Renal cortex interstitium (tissue), 15 donors: ENCODE measurements around the gene ZNF354B. TPM values are rescaled to one million over a fixed set of nuclear protein-coding genes. Genes with fewer than 3 reads are reported as not detected.
"Not testable (repeated sequence)": the region's sequence is repeated elsewhere in the genome, so short reads cannot be mapped to it uniquely, and the experiment has no call there.

Experiments used
- DNase-seq, 11 donors: peaks; one replicate each; pipeline ENCODE4 v3.0.0-alpha.2; 2013; ENCODE audit warnings: low read depth in 9 of 11, low spot score in 4 of 11; ENCODE audit errors: extremely low read depth in 1 of 11
- long read RNA-seq, 16 experiments: transcript quantifications; one replicate each; lab custom pipeline, GENCODE V29; 2026
- polyA plus RNA-seq, 3 donors: library from polyadenylated mRNA; unstranded; fragments of 120-200 nt; gene quantifications; one replicate each; pipeline ENCODE4 v1.2.1, GENCODE V29; 2013; ENCODE audit not compliant: insufficient read length in 3 of 3

Gene ZNF354B
- 10 to 100 TPM; 22.6 to 34.2 (median 24.0) TPM for polyA plus RNA-seq
- long read RNA-seq, donor 1, partial matches to known transcripts = 0 of 4 reads
- long read RNA-seq, donor 1, other reads (novel, unspliced or antisense) = 0 of 4 reads
- long read RNA-seq, donor 2, partial matches to known transcripts = 0 of 4 reads
- long read RNA-seq, donor 2, other reads (novel, unspliced or antisense) = 0 of 4 reads
- long read RNA-seq, donor 3, transcript ZNF354B-201 (5 exons, 2,802 nt) = major isoform, 5 of 9 reads
- long read RNA-seq, donor 3, partial matches to known transcripts = 0 of 9 reads
- long read RNA-seq, donor 3, other reads (novel, unspliced or antisense) = 0 of 9 reads
- long read RNA-seq, donor 4, partial matches to known transcripts = 0 of 6 reads
- long read RNA-seq, donor 4, other reads (novel, unspliced or antisense) = 0 of 6 reads
- long read RNA-seq, donor 5 = 0 reads
- long read RNA-seq, donor 6, partial matches to known transcripts = 0 of 4 reads
- long read RNA-seq, donor 6, other reads (novel, unspliced or antisense) = 0 of 4 reads
- long read RNA-seq, donor 7, partial matches to known transcripts = 0 of 4 reads
- long read RNA-seq, donor 7, other reads (novel, unspliced or antisense) = 0 of 4 reads
- long read RNA-seq, donor 8 = 0 reads
- long read RNA-seq, donor 9, partial matches to known transcripts = 0 of 5 reads
- long read RNA-seq, donor 9, other reads (novel, unspliced or antisense) = 0 of 5 reads
- long read RNA-seq, donor 10, partial matches to known transcripts = 0 of 5 reads
- long read RNA-seq, donor 10, other reads (novel, unspliced or antisense) = 0 of 5 reads
- long read RNA-seq, donor 11, partial matches to known transcripts = 0 of 3 reads
- long read RNA-seq, donor 11, other reads (novel, unspliced or antisense) = 0 of 3 reads
- long read RNA-seq, donor 12, partial matches to known transcripts = 0 of 1 reads
- long read RNA-seq, donor 12, other reads (novel, unspliced or antisense) = 0 of 1 reads
- long read RNA-seq, donor 13 = 0 reads
- long read RNA-seq, donor 14, partial matches to known transcripts = 0 of 1 reads
- long read RNA-seq, donor 14, other reads (novel, unspliced or antisense) = 0 of 1 reads
- long read RNA-seq, donor 15 = 0 reads
- long read RNA-seq, donor 16, partial matches to known transcripts = 7 of 21 reads
- long read RNA-seq, donor 16, other reads (novel, unspliced or antisense) = 6 of 21 reads

DNA sequence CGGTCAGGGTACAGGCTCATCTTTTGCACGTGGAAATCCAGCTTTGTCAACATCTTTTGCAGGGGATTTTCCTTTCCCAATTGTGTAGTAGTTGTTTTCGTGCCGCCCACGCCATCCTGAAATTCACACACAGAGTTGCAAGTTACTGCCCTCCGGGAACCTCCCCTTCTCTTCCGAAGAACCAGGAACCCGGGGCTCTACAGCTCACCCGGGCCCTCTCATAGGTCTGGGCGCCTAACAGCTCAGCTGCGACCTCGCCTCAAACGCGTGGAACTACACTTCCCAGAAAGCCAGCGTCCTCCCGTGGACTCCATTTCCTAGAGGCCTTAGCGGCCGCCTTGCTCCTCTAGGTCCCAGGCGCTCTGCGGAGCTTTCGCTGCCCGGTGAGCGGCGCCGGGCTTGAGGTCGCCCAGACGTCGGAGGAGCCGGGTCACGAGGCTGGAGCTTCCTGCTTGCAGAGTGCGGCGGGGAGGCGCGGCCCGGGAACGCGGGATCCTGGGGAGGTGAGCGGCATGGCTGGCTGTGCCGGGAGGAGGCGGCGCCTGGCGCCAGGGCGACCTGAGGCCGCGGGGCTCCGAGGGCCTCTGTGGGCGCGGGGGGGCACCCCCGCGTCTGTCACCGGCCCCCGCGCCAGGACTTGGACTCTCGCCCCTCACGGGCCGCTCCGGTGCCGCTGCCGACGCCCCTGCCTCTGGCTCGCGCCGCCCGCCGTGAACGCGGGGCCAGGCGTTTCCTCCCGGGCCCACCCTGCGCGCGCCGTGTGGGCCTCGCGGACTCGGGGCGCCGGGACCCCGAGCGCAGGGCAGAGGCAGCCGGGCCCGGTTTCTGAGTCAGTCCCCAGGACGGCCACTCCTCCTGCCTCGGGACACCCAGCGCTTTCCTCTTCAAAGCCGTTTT is at the start of gene ZNF354B:
Gene ZNF354B (plus strand): TSS at position 329 of the 897 bp plus-strand sequence. CDS start 1,095 bp downstream, outside the sequence.
- DNase-seq = peak; percentile 76 to 92 (median 85)

GRCh38 chr5:178817506-178817905 is 42.2 kb upstream of the ZNF354B start:
- DNase-seq = no peak

- no peak for DNase-seq
These were observed 41.7 kb upstream of the ZNF354B start for GRCh38 chr5:178818094-178818493.

- no peak for DNase-seq
These were observed 39.8 kb upstream of the ZNF354B start for GRCh38 chr5:178820001-178820400.

- DNase-seq = no peak
These were observed 34.3 kb upstream of the ZNF354B start for GRCh38 chr5:178825444-178825843.

- no peak for DNase-seq
These were observed 33.5 kb upstream of the ZNF354B start for GRCh38 chr5:178826216-178826615.

DNA sequence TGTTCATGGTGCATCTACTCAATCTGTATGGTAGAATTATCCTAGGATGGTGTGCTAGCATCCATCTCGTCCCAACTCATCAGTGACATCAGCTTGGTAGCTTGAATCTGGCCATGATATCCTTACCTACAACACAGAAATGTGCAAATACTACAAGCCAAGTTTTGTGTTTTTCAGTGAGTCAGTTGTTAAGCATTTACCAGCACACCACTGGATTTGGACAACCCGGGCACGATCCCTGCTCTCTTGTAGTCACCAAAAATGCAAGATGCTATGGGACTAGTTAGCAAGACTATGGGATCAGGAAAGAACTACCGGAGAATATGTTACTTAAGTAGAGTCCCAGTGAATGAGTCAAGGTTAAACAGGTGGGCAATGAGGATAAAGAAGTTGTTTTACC is 32.1 kb upstream of the ZNF354B start:
- DNase-seq = no peak

- no peak for DNase-seq
These were observed 28.7 kb upstream of the ZNF354B start for GRCh38 chr5:178831049-178831448.

DNA sequence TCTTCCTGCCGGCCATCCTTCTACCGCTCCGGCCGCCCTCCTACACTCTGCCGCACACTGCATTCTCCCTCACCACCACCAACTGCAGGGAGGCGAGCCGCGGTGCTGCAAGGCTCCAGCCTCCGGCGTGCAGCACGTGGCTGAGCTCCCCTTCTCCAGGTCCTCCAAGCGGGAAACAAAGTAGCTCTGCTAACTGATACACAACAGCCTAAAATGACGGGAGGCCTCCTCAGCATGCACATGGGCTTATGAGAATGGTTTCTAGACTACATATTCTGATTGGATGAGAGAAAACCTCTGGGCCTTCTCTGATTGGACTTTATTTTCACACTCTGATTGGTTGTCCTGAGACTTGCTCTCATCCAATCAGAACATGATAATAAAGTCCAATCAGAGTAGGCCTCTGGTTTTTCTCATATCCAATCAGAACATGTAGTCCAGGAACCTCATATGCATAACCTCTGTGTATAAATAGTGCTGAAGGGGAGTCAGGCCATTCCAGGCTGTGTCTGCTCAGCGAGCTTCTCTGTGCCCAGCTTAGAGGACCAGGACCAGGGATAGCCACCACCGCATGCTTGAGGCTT is 27.0 kb upstream of the ZNF354B start:
- DNase-seq = no peak

GRCh38 chr5:178836628-178837027 is 23.1 kb upstream of the ZNF354B start:
- no peak for DNase-seq

GRCh38 chr5:178838695-178839318 is 20.9 kb upstream of the ZNF354B start:
- not testable (repeated sequence) for DNase-seq

DNA sequence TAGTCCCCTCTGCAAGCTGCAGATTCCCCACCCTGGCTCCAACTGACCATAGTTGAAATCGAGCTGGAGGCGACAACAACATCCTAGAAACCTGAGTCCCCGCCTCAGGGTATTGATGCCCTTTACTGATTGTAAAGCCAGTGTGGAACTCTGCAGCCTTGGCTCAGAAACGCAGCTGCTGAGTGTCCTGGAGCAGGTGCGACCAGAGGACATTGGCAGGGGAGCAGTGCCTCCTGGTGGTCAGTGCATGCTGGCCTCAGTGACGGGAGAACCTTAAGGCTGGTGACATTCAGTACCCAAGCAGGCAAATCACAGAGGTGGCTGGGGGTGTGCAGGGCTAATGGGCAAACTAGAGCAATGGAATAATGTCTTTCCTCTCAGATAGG is 20.4 kb upstream of the ZNF354B start:
- peak; percentile 19 to 64 (median 46) for DNase-seq

DNA sequence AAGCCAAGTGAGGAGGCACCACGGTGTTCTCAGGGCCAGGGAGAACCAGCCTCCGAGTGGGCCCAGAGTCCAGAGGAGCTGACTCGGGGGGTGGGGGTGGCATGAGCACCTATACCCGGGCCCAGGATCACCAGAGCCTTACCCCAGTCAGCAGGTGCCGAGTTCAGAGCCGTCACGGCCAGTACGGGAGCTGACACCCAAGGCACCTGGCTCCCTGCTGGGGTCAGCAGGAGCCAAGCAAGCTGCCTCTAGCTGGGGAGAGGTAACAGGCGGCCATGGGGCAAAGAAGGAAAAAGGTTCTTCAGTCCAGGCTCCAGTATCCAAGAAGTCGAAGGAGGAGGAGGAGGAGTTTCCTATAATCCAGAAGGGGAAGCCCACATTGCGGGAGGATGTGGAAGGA is 19.4 kb upstream of the ZNF354B start:
- not testable (repeated sequence) for DNase-seq

DNA sequence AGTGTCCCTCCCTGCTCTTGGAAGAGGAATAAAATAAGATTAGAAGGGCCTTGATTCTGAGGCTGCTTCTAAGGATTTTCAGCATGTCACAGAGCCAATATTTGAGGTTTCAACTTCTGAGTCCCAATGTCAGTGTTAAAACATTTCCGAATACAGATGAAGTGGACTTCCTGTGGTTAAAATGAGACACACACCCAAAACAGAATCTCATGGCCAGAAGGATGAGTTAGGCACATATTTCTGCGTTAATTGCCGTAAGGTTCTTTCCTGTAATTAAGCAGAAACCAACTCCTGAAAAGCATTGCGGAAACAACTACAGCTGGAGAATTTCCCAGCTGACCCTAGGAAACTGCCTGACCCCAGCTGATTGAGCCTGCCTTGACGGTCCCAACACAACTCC is 10.4 kb upstream of the ZNF354B start:
- no peak for DNase-seq

- no peak for DNase-seq
These were observed 7.8 kb upstream of the ZNF354B start for GRCh38 chr5:178851951-178852350.

DNA sequence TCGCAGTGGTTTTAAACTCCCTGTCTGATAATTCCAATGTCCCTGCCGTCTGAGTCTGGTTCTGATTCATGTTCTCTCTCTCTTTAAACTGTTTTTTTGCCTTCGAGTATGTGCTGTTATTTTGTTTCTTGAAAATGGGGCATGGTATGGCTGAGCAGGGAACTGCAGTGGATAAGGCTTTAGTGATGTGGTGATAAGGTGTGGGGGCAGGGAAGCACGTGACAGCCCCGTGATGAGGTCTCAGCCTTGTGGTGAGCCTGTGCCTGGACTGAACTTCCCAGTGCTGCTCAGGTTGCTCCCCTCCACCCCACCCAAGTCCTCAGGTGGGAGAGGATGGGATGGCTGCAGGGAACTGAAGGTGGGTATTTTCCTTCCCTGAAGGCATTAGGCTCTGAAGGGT is 5.5 kb upstream of the ZNF354B start:
- no peak for DNase-seq

DNA sequence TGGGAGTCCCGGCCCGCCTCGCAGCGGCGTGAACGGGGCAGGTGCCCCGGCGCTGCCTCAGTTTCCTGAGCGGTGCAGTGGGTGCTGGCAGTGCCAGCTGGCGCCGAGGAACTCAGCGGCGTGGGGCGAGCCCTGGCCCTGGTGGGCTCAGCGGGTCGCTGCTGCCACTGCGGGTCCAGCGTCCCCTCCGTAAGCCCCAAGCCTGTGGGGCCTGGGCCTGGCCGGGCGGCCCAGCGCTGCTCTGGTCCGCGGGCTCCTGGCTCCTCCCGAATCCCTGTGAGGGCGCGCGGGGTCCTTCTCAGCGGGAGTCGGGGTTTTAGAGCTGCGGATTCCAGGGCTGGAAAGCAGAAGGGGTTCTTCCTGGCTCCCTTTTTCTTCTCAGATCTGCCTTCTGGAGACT is 862 bp downstream of the ZNF354B start:
- not testable (repeated sequence) for DNase-seq

GRCh38 chr5:178861627-178862026 is 1.9 kb downstream of the ZNF354B start:
- DNase-seq = no peak
